HepG2 (cell line): ENCODE data around the gene IQCC. TPM values are rescaled to one million over a fixed set of nuclear protein-coding genes. Genes with fewer than 3 reads are reported as not detected.

ENCODE experiments used
- ATF6 ChIP-seq: sonication (generic); formaldehyde crosslinking; conservative IDR thresholded peaks from 2 replicates; pipeline ENCODE4 v1.4.0; 2020; ENCODE audit warnings: missing genetic modification reagents
- ATF7 ChIP-seq, 2 experiments: fragments of 450-650 bp in 1 of 2; sonication (generic) in 1 of 2; formaldehyde crosslinking in 1 of 2; IDR thresholded peaks; 2 replicates each; pipeline versions ENCODE4 v1.4.0 to v1.6.1; 2016 to 2020; ENCODE audit warnings: antibody characterized with exemption in 1 of 2, mild to moderate bottlenecking in 1 of 2, missing genetic modification reagents in 1 of 2
- MYPOP ChIP-seq: sonication (generic); formaldehyde crosslinking; IDR thresholded peaks from 2 replicates; pipeline ENCODE4 v1.8.1; 2023; ENCODE audit warnings: mild to moderate bottlenecking, moderate library complexity, missing genetic modification reagents
- SP2 ChIP-seq: sonication (generic); formaldehyde crosslinking; IDR thresholded peaks from 2 replicates; pipeline ENCODE4 v1.5.1; 2020; ENCODE audit warnings: mild to moderate bottlenecking, missing genetic modification reagents
- ZNF687 ChIP-seq: sonication (generic); formaldehyde crosslinking; IDR thresholded peaks from 2 replicates; pipeline ENCODE4 v1.5.1; 2020; ENCODE audit warnings: mild to moderate bottlenecking, missing genetic modification reagents, moderate library complexity
- ZNF766 ChIP-seq: sonication (generic); formaldehyde crosslinking; IDR thresholded peaks from 2 replicates; pipeline ENCODE4 v1.5.0; 2020; ENCODE audit warnings: missing genetic modification reagents, borderline replicate concordance
- polyA plus RNA-seq, 8 experiments: library from polyadenylated mRNA; depleted of rRNA in 3 of 8; stranded (reverse) in 7 of 8; unstranded in 1 of 8; fragments of >200 nt; fragmentation: Illumina TruSeq in 4 of 8; extraction: Trizol in 4 of 8; gene quantifications; 2 replicates each; pipeline versions ENCODE4 v1.2.1 to v1.2.3, GENCODE V29; 2011 to 2016; ENCODE audit warnings: low read depth in 4 of 8, missing spikeins in 1 of 8, mixed read lengths in 1 of 8; ENCODE audit not compliant: insufficient read depth in 1 of 8
- total RNA-seq, 5 experiments: library from RNA; depleted of rRNA; stranded (reverse); fragments of >200 nt; fragmentation: Illumina TruSeq; extraction: Trizol; gene quantifications; 2 replicates each; pipeline ENCODE4 v1.2.3, GENCODE V29; 2016; ENCODE audit warnings: low read depth in 1 of 5

The IQCC gene
- total and polyA plus RNA-seq, 2 of the 13 experiments (the other 11 are each of a cell fraction or from before 2014, with no cell fraction given), result 1.7 to 3.0 TPM

- TF ChIP-seq SP2 (CRISPR knock-in tag), result no peak
- TF ChIP-seq ATF7 (IDR thresholded peaks at IDR 0.05), result no peak
- TF ChIP-seq ATF7 (CRISPR knock-in tag; IDR thresholded peaks at IDR 0.05), result no peak
- TF ChIP-seq ATF6 (CRISPR knock-in tag), result no peak
- TF ChIP-seq ZNF766 (CRISPR knock-in tag), result no peak
- no peak for TF ChIP-seq MYPOP (CRISPR knock-in tag)
- no peak for TF ChIP-seq ZNF687 (CRISPR knock-in tag)
- TF ChIP-seq, all 625 proteins: peak for 0
Observed at GRCh38 chr1:32194984-32195383, 10.5 kb upstream of the IQCC start (continued).
